Smooth muscle cell (in vitro differentiated cells): ENCODE measurements around the gene WDPCP. TPM values are rescaled to one million over a fixed set of nuclear protein-coding genes. Genes with fewer than 3 reads are reported as not detected.
"Not testable (repeated sequence)": the region's sequence is repeated elsewhere in the genome, so short reads cannot be mapped to it uniquely, and the experiment has no call there.

ENCODE experiments used
- DNase-seq: peaks from one replicate; lab custom pipeline; 2025; ENCODE audit not compliant: unreplicated experiment; lab: John Stamatoyannopoulos, UW
- H2AFZ ChIP-seq: fragments of 200-600 bp; sonication (generic); 2 replicates; pipeline ENCODE4 v1.6.0; 2016; ENCODE audit warnings: antibody characterized with exemption, low read depth, mild to moderate bottlenecking
- H3F3A ChIP-seq: fragments of 200-600 bp; sonication (generic); 2 replicates; pipeline ENCODE4 v1.6.0; 2017; ENCODE audit warnings: antibody characterized with exemption, low read depth
- H3K27ac ChIP-seq: fragments of 200-600 bp; sonication (generic); 2 replicates; pipeline ENCODE4 v1.5.1; 2016; ENCODE audit warnings: low read depth, mild to moderate bottlenecking
- H3K27me3 ChIP-seq: fragments of 200-600 bp; sonication (generic); 2 replicates; pipeline ENCODE4 v1.6.1; 2016; ENCODE audit warnings: low read depth, mild to moderate bottlenecking
- H3K36me3 ChIP-seq: fragments of 200-600 bp; sonication (generic); 2 replicates; pipeline ENCODE4 v1.5.1; 2016; ENCODE audit warnings: low read depth
- H3K4me1 ChIP-seq: fragments of 200-600 bp; sonication (generic); 2 replicates; pipeline ENCODE4 v1.5.1; 2016; ENCODE audit warnings: low read depth
- H3K4me2 ChIP-seq: fragments of 200-600 bp; sonication (generic); 2 replicates; pipeline ENCODE4 v1.6.0; 2016; ENCODE audit warnings: mild to moderate bottlenecking
- H3K4me3 ChIP-seq: fragments of 200-600 bp; sonication (generic); 2 replicates; pipeline ENCODE4 v1.5.1; 2016; ENCODE audit warnings: mild to moderate bottlenecking
- H3K79me2 ChIP-seq: fragments of 200-600 bp; sonication (generic); 2 replicates; pipeline ENCODE4 v1.6.0; 2016; ENCODE audit warnings: low read depth, mild to moderate bottlenecking
- H3K9ac ChIP-seq: fragments of 200-600 bp; sonication (generic); 2 replicates; pipeline ENCODE4 v1.6.0; 2016; ENCODE audit warnings: low read depth
- H3K9me3 ChIP-seq: fragments of 200-600 bp; sonication (generic); replicated peaks from 2 replicates; pipeline ENCODE4 v1.5.1; 2016; ENCODE audit warnings: low read depth
- H4K20me1 ChIP-seq: fragments of 200-600 bp; sonication (generic); 2 replicates; pipeline ENCODE4 v1.6.0; 2016; ENCODE audit warnings: low read depth
- CTCF ChIP-seq: fragments of 200-600 bp; sonication (generic); IDR thresholded peaks from 2 replicates; pipeline ENCODE4 v1.5.1; 2017; ENCODE audit warnings: borderline replicate concordance, mild to moderate bottlenecking, antibody characterized with exemption; ENCODE audit not compliant: insufficient read depth, poor library complexity, severe bottlenecking
- WGBS: methylation state at CpG from one replicate; pipeline ENCODE4 v1.1.7; 2016; ENCODE audit warnings: low lambda C conversion rate; 5-methylcytosine and 5-hydroxymethylcytosine counted together
- polyA plus RNA-seq: library from polyadenylated mRNA; unstranded; fragments of >200 nt; fragmentation: Nextera tagmentation; extraction: Ambion mirVana; gene quantifications from 2 replicates; pipeline ENCODE4 v1.2.1, GENCODE V29; 2016
- total RNA-seq: library from RNA; depleted of rRNA; stranded (reverse); fragments of >200 nt; gene quantifications from 2 replicates; pipeline ENCODE4 v1.2.3, GENCODE V29; 2014

The WDPCP gene
- total and polyA plus RNA-seq, 2 experiments from 2014 or later = 7.5 to 8.1 TPM

- Histone ChIP-seq H3K4me3 (no peak overlapping the region), H3K36me3 (peaks cover 4% of the 10 kb centered on the region), H3K9me3 (no peaks in the 10 kb centered on the region), H3K4me1 (no peaks in the 10 kb centered on the region), H3K9ac (no peak overlapping the region), H3K79me2 (no peaks in the 10 kb centered on the region), H3K4me2 (no peak overlapping the region), H2AFZ (no peak overlapping the region), H3F3A (no peaks in the 10 kb centered on the region), H3K27me3 (no peaks in the 10 kb centered on the region), H4K20me1 (no peaks in the 10 kb centered on the region), H3K27ac (no peak overlapping the region)
- WGBS = 100% methylated on average over 3 of the region's 3 CpGs
- no peak for DNase-seq
- TF ChIP-seq CTCF = no peak
Measured at GRCh38 chr2:63372549-63372948, 215.7 kb downstream of the WDPCP start.

GRCh38 chr2:63369146-63369545 is 219.1 kb downstream of the WDPCP start:
- DNase-seq = no peak
- H3K36me3 ChIP-seq = peaks cover 4% of the 10 kb centered on the region
- WGBS = 100% methylated on average over 1 of the region's 1 CpG

GRCh38 chr2:63364866-63365265 is 223.4 kb downstream of the WDPCP start:
- no peaks in the 10 kb centered on the region for H3K27me3 ChIP-seq
- WGBS = 87% methylated on average over 1 of the region's 1 CpG
- no peaks in the 10 kb centered on the region for H3K9me3 ChIP-seq
- no peak overlapping the region for H3K4me2 ChIP-seq
- no peak overlapping the region for H3K27ac ChIP-seq
- H3K4me1 ChIP-seq = no peaks in the 10 kb centered on the region
- H4K20me1 ChIP-seq = no peaks in the 10 kb centered on the region
- no peaks in the 10 kb centered on the region for H3K36me3 ChIP-seq
- DNase-seq = no peak
- H2AFZ ChIP-seq = no peak overlapping the region
- H3K9ac ChIP-seq = no peak overlapping the region
- H3K4me3 ChIP-seq = no peak overlapping the region
- H3F3A ChIP-seq = no peaks in the 10 kb centered on the region
- H3K79me2 ChIP-seq = no peaks in the 10 kb centered on the region
- no peak for TF ChIP-seq CTCF

More at GRCh38 chr2:63369146-63369545, 219.1 kb downstream of the WDPCP start:
- H3K27ac ChIP-seq = no peak overlapping the region
- TF ChIP-seq CTCF = no peak
- no peaks in the 10 kb centered on the region for H4K20me1 ChIP-seq
- no peak overlapping the region for H3K9ac ChIP-seq
- no peak overlapping the region for H3K4me3 ChIP-seq
- H2AFZ ChIP-seq = no peak overlapping the region
- H3K4me2 ChIP-seq = no peak overlapping the region
- no peaks in the 10 kb centered on the region for H3K79me2 ChIP-seq
- no peaks in the 10 kb centered on the region for H3K27me3 ChIP-seq
- no peaks in the 10 kb centered on the region for H3F3A ChIP-seq
- no peaks in the 10 kb centered on the region for H3K9me3 ChIP-seq
- H3K4me1 ChIP-seq = no peaks in the 10 kb centered on the region

- not testable (repeated sequence) for H2AFZ ChIP-seq, H4K20me1 ChIP-seq, H3K27ac ChIP-seq, H3K36me3 ChIP-seq, H3K9ac ChIP-seq, H3K4me2 ChIP-seq, H3K4me3 ChIP-seq, H3K4me1 ChIP-seq, DNase-seq, H3K79me2 ChIP-seq, H3F3A ChIP-seq, H3K27me3 ChIP-seq, H3K9me3 ChIP-seq
- WGBS = 83% methylated on average over 1 of the region's 1 CpG
Measured at GRCh38 chr2:63357722-63358121, 230.6 kb downstream of the WDPCP start.
